Epithelial cell of esophagus (primary cell): ENCODE data around the gene CEP135.

ENCODE experiments used
- DNase-seq: peaks from one replicate; pipeline ENCODE4 v3.0.0; 2010; ENCODE audit warnings: low read depth
- H3K4me3 ChIP-seq: 2 replicates; pipeline ENCODE4 v1.5.1; 2011; ENCODE audit warnings: mild to moderate bottlenecking, low read length, control low read depth
- CTCF ChIP-seq: IDR thresholded peaks from 2 replicates; pipeline ENCODE4 v1.5.1; 2011; ENCODE audit warnings: low read depth, mild to moderate bottlenecking, low read length, control low read depth, inconsistent platforms; ENCODE audit not compliant: insufficient read depth; ENCODE audit errors: missing control alignments

Gene CEP135

GRCh38 chr4:56004235-56004634 is 55.5 kb downstream of the CEP135 start:
- H3K4me3 ChIP-seq, result no peak overlapping the region
- DNase-seq, result no peak
- no peak for TF ChIP-seq CTCF

GRCh38 chr4:56007154-56007553 is 58.4 kb downstream of the CEP135 start:
- no peak for DNase-seq
- no peak for TF ChIP-seq CTCF
- no peak overlapping the region for H3K4me3 ChIP-seq

- no peak for DNase-seq
- no peak for TF ChIP-seq CTCF
- H3K4me3 ChIP-seq, result no peak overlapping the region
Observed at GRCh38 chr4:56008206-56008605, 59.5 kb downstream of the CEP135 start.

DNA sequence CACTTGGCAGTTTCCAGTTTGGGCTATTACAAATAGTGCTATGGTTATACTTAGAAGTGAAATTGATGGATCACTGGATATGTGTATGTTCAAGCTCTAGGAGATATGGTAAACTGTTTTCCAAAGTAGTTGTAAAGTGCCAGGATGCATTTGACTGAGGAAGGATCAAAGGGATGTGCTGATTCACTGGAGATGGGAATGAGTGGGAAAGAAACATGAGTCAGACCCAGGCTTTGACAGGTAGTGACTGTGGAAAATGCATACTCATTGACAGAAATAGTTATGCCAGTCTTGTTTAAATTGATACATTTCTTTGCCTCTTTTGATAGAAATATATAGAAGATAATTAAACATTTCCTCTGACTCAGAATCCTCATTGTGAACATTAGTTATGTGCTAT is 77.9 kb downstream of the CEP135 start:
- no peak for TF ChIP-seq CTCF
- DNase-seq, result peak; percentile 75
- H3K4me3 ChIP-seq, result no peak overlapping the region

DNA sequence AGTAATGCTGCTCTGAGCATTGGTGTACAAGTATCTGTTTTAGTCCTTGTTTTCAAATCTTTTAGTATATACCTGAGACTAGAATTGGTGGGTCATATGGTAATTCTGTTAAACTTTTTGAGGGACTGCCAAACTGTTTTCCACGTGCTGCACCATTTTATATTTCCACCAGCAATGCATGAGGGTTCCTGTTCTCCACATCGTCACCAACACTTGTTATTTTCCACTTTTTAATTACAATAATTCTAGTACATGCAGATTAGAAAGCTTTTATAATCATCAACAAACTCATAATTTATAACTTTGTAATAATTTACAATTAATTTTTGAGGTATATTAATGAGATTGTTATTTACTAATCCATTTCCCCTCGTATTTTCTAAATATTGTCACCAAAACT is 79.4 kb downstream of the CEP135 start:
- TF ChIP-seq CTCF, result no peak
- no peak overlapping the region for H3K4me3 ChIP-seq
- DNase-seq, result no peak

DNA sequence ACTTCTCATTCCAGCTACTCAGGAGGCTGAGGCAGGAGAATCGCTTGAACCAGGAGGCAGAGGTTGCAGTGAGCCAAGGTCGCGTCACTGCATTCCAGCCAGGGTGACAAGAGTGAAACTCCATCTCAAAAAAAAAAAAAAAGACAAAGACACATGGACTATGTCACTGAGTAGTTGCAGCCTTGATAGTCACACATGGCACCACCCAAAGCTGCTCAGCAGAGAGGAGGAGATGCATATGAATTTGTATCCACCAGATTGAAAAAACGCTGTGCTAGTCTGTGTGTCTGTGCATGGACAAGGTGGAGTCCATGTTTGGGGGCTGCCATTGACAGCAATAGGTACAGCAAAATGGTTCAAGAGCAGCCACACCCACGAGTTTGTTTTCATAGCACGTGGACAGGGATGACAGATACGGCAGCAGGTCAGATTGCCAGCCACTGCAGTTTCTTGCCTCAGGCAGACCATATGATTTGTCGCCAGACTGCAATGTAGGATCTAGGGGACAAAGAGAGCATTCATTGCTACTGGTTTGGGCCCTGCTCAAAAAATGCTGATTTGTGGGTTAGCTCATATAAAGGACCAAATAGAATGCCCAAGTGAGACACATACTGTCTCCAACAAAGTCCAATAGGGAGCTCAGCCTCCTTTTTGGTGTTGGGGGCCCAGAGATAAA is 89.9 kb downstream of the CEP135 start:
- H3K4me3 ChIP-seq, result no peak overlapping the region
- no peak for TF ChIP-seq CTCF
- DNase-seq, result peak; percentile 2

GRCh38 chr4:56040842-56041241 is 92.1 kb downstream of the CEP135 start:
- no peak for TF ChIP-seq CTCF
- DNase-seq, result no peak
- H3K4me3 ChIP-seq, result no peak overlapping the region
